WERI-Rb-1 (cell line): ENCODE measurements around the gene DST.

Source experiments
- DNase-seq: peaks from one replicate; pipeline ENCODE4 v3.0.0-alpha.2; 2020
- H3K27ac ChIP-seq: fragments of 250-450 bp; sonication (Bioruptor Pico); 2 replicates; pipeline ENCODE4 v1.5.1; 2020; ENCODE audit warnings: mild to moderate bottlenecking, moderate library complexity
- H3K27me3 ChIP-seq: fragments of 250-450 bp; sonication (Bioruptor Pico); 2 replicates; pipeline ENCODE4 v1.5.1; 2021; ENCODE audit warnings: mild to moderate bottlenecking, low read depth, moderate library complexity; ENCODE audit not compliant: insufficient read depth, severe bottlenecking
- H3K36me3 ChIP-seq: fragments of 250-450 bp; sonication (Bioruptor Pico); 2 replicates; pipeline ENCODE4 v1.5.1; 2020; ENCODE audit warnings: mild to moderate bottlenecking, moderate library complexity
- H3K4me3 ChIP-seq: 2 replicates; pipeline ENCODE4 v1.5.1; 2011; ENCODE audit warnings: low read depth, mild to moderate bottlenecking, control low read depth, low read length
- H3K9me3 ChIP-seq: fragments of 250-450 bp; sonication (Bioruptor Pico); 2 replicates; pipeline ENCODE4 v1.5.1; 2021; ENCODE audit warnings: mild to moderate bottlenecking, moderate library complexity; ENCODE audit not compliant: severe bottlenecking
- CTCF ChIP-seq: IDR thresholded peaks from 2 replicates; pipeline ENCODE4 v1.5.1; 2011; ENCODE audit warnings: low read depth, mild to moderate bottlenecking, control low read depth, inconsistent platforms, low read length

DST gene

GRCh38 chr6:56522495-56523270 is 120.0 kb downstream of the DST start:
- Histone ChIP-seq H3K27ac (no peak overlapping the region), H3K9me3 (no peaks in the 10 kb centered on the region), H3K27me3 (no peaks in the 10 kb centered on the region), H3K36me3 (peaks cover 45% of the 10 kb centered on the region), H3K4me3 (no peak overlapping the region)
- no peak for DNase-seq
- no peak for TF ChIP-seq CTCF

GRCh38 chr6:56521976-56522375 is 120.7 kb downstream of the DST start:
- H3K27ac ChIP-seq, result no peak overlapping the region
- H3K4me3 ChIP-seq, result no peak overlapping the region
- DNase-seq, result no peak
- no peaks in the 10 kb centered on the region for H3K9me3 ChIP-seq
- no peak for TF ChIP-seq CTCF
- no peaks in the 10 kb centered on the region for H3K27me3 ChIP-seq
- peaks cover 40% of the 10 kb centered on the region for H3K36me3 ChIP-seq

- DNase-seq, result no peak
- Histone ChIP-seq H3K9me3 (no peaks in the 10 kb centered on the region), H3K4me3 (no peak overlapping the region), H3K36me3 (peaks cover 40% of the 10 kb centered on the region), H3K27me3 (no peaks in the 10 kb centered on the region), H3K27ac (no peak overlapping the region)
- TF ChIP-seq CTCF, result no peak
These were observed 121.2 kb downstream of the DST start for GRCh38 chr6:56521454-56521853.

- no peak overlapping the region for H3K4me3 ChIP-seq
- H3K9me3 ChIP-seq, result no peaks in the 10 kb centered on the region
- no peak for DNase-seq
- TF ChIP-seq CTCF, result no peak
- no peaks in the 10 kb centered on the region for H3K27me3 ChIP-seq
- H3K27ac ChIP-seq, result no peak overlapping the region
- peaks cover 37% of the 10 kb centered on the region for H3K36me3 ChIP-seq
These were observed 122.5 kb downstream of the DST start for GRCh38 chr6:56520218-56520617.

GRCh38 chr6:56518995-56519767 is 123.5 kb downstream of the DST start:
- Histone ChIP-seq H3K4me3 (no peak overlapping the region), H3K27ac (no peak overlapping the region), H3K27me3 (no peaks in the 10 kb centered on the region), H3K36me3 (peaks cover 47% of the 10 kb centered on the region), H3K9me3 (no peaks in the 10 kb centered on the region)
- no peak for TF ChIP-seq CTCF
- DNase-seq, result no peak
